ENCODE measurements around the gene NKAIN4. TPM values are rescaled to one million over a fixed set of nuclear protein-coding genes. Genes with fewer than 3 reads are reported as not detected.

Gene NKAIN4
- total and polyA plus RNA-seq, 2 donors (not counting 1 experiment from before 2014, with no cell fraction given): not detected

DNA sequence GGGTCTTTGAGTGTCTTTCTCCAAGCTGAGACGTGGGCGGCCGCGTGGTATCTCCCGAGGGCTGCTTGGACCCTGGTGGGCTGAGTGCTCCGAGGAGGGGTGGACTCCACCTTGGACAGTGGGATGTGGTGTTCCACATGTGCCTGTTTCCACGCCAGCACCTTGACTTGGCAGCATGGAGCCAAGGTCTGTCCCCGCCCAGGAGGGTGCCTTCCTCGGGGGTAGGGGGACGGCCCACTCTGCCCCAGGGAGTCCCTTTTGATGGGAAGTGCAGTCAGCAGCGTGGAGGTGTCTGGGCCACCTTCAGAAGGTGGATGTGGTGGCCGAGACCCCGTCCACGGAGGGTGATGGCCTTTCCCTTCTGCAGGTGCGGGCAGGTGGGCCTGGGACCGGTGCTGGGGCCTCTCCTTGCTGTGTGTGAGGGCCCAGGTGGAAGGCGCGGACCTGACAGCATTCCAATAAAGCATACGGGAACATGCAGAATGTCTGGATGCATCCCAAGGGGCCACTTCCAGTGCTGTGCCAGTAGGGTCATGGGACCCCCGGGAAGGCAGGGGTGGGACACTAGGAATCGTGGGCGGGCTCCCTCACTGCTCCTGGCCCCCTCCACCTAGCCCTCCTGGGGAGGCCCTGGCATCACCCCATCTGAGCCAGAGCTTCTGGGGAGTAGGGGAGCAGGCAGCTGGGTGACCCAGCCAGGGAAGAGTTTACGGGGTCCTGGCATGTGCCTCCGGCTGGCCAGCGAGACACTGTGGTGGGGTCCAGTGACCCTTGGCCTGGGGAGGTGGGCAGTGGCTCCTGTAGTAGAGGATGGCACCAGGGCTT is 35.3 kb upstream of the NKAIN4 start:
- DNase-seq (no peak), ATAC-seq (ENCODE audit: low read depth) (no peak)
- H3K36me3 ChIP-seq (replicated peaks in 1 of 2; ENCODE audit: control extremely low read depth in 1 of 2, control insufficient read depth in 1 of 2, extremely low read depth in 1 of 2, insufficient read depth in 2 of 2, low read length in 1 of 2): peaks cover 0 to 8% of the 10 kb centered on the region in 2 experiments
- no peak for TF ChIP-seq EZH2 (IDR thresholded peaks at IDR 0.05; ENCODE audit: borderline replicate concordance, insufficient read depth, low read depth, low read length, poor library complexity, severe bottlenecking)
- TF ChIP-seq, protein P1, sequence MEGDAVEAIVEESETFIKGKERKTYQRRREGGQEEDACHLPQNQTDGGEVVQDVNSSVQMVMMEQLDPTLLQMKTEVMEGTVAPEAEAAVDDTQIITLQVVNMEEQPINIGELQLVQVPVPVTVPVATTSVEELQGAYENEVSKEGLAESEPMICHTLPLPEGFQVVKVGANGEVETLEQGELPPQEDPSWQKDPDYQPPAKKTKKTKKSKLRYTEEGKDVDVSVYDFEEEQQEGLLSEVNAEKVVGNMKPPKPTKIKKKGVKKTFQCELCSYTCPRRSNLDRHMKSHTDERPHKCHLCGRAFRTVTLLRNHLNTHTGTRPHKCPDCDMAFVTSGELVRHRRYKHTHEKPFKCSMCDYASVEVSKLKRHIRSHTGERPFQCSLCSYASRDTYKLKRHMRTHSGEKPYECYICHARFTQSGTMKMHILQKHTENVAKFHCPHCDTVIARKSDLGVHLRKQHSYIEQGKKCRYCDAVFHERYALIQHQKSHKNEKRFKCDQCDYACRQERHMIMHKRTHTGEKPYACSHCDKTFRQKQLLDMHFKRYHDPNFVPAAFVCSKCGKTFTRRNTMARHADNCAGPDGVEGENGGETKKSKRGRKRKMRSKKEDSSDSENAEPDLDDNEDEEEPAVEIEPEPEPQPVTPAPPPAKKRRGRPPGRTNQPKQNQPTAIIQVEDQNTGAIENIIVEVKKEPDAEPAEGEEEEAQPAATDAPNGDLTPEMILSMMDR (IDR thresholded peaks at IDR 0.05): no peak
- H3K79me2 ChIP-seq (ENCODE audit: control insufficient read depth, insufficient read depth, low read length): no peaks in the 10 kb centered on the region
- H3K27me3 ChIP-seq (replicated peaks in 1 of 4; ENCODE audit: control extremely low read depth in 1 of 4, control insufficient read depth in 3 of 4, insufficient read depth in 4 of 4, low read length in 3 of 4): peaks cover 0 to 4% (median 0%) of the 10 kb centered on the region in 4 experiments
- H3K9ac ChIP-seq (ENCODE audit: low read length): no peak overlapping the region
- no peak overlapping the region for H3K4me3 ChIP-seq (ENCODE audit: control extremely low read depth in 1 of 5, extremely low read depth in 1 of 5, insufficient read depth in 1 of 5, low read depth in 2 of 5, low read length in 4 of 5)
- H3K9me3 Mint-ChIP-seq (ENCODE audit: insufficient read depth): no peaks in the 10 kb centered on the region
- no peaks in the 10 kb centered on the region for H4K20me1 ChIP-seq (ENCODE audit: control insufficient read depth, insufficient read depth, low read length, poor library complexity, severe bottlenecking)
- H2AFZ ChIP-seq (ENCODE audit: insufficient read depth, low read depth, low read length, poor library complexity, severe bottlenecking): no peak overlapping the region
- no peaks in the 10 kb centered on the region for H3K9me3 ChIP-seq (ENCODE audit: control extremely low read depth in 1 of 3, control insufficient read depth in 2 of 3, insufficient read depth in 1 of 3, low read length in 2 of 3)
- peaks cover 1% of the 10 kb centered on the region for H3K4me1 Mint-ChIP-seq
- no peak overlapping the region for H3K4me2 ChIP-seq (replicated peaks; ENCODE audit: low read depth, low read length, poor library complexity, severe bottlenecking)
- 96% methylated on average over 19 of the region's 25 CpGs for WGBS (ENCODE audit: insufficient coverage)
- H3K27me3 Mint-ChIP-seq: no peaks in the 10 kb centered on the region
- no peak overlapping the region for H3K4me3 Mint-ChIP-seq
- no peak overlapping the region for H3K27ac Mint-ChIP-seq
- ChIA-PET POLR2A (no interaction called here), CTCF (interaction anchor here (1.0 kb wide), 1 partner anchor 66 kb away, joined by 4 read pairs; no protein-coding TSS in a partner anchor)
- intact Hi-C loops (cut with micrococcal nuclease): no loop called here
- H3K27ac ChIP-seq (ENCODE audit: low read length in 2 of 2): no peak overlapping the region
- no peaks in the 10 kb centered on the region for H3K4me1 ChIP-seq (ENCODE audit: control insufficient read depth in 2 of 2, insufficient read depth in 2 of 2, low read length in 2 of 2)

DNA sequence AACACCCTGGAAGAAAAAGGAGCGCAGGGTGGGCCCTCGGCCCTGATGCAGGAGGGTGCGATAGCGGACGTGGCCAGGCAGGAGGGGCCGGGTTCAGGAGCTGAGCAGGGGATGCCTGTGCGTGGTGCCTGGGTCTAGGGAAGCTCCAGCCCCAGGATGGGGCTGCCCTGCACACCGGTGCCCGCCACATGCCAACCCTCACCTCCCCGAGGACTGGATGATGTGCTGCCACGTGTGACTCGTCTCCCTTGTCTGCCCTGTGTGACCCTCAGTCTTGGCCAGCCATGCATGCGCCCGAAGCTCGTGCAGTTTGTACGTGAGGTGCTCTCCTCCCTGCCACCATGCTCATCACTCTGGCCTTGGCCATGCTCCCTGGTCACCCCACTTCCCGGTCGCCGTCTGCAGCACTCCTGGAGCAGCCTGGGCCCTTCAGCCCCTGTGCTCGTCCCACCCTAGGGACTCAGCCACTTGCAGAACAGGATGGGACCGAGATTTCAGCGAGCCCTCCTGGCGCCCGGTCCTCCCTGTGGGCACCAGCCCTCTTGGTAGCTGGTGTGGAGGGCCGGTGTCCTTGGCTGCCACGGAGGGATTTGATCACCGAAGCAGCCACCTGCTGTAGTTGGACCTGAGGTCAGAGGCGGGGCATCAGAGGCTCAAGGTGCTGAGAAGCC is 34.5 kb upstream of the NKAIN4 start:
- Histone ChIP-seq H3K36me3 (replicated peaks in 1 of 2; ENCODE audit: control extremely low read depth in 1 of 2, control insufficient read depth in 1 of 2, extremely low read depth in 1 of 2, insufficient read depth in 2 of 2, low read length in 1 of 2) (peaks cover 0 to 8% of the 10 kb centered on the region in 2 experiments), H3K4me3 (ENCODE audit: control extremely low read depth in 1 of 5, extremely low read depth in 1 of 5, insufficient read depth in 1 of 5, low read depth in 2 of 5, low read length in 4 of 5) (no peak overlapping the region), H3K9ac (ENCODE audit: low read length) (no peak overlapping the region), H3K4me1 (ENCODE audit: control insufficient read depth in 2 of 2, insufficient read depth in 2 of 2, low read length in 2 of 2) (no peaks in the 10 kb centered on the region), H3K27me3 (replicated peaks in 1 of 4; ENCODE audit: control extremely low read depth in 1 of 4, control insufficient read depth in 3 of 4, insufficient read depth in 4 of 4, low read length in 3 of 4) (no peaks in the 10 kb centered on the region), H3K79me2 (ENCODE audit: control insufficient read depth, insufficient read depth, low read length) (no peaks in the 10 kb centered on the region), H4K20me1 (ENCODE audit: control insufficient read depth, insufficient read depth, low read length, poor library complexity, severe bottlenecking) (no peaks in the 10 kb centered on the region), H2AFZ (ENCODE audit: insufficient read depth, low read depth, low read length, poor library complexity, severe bottlenecking) (no peak overlapping the region), H3K9me3 (ENCODE audit: control extremely low read depth in 1 of 3, control insufficient read depth in 2 of 3, insufficient read depth in 1 of 3, low read length in 2 of 3) (no peaks in the 10 kb centered on the region), H3K27ac (ENCODE audit: low read length in 2 of 2) (no peak overlapping the region), H3K4me2 (replicated peaks; ENCODE audit: low read depth, low read length, poor library complexity, severe bottlenecking) (no peak overlapping the region)
- ATAC-seq (ENCODE audit: low read depth) (no peak), DNase-seq (no peak)
- ChIA-PET POLR2A (no interaction called here), CTCF (interaction anchor here (1.0 kb wide), 1 partner anchor 65 kb away, joined by 4 read pairs; no protein-coding TSS in a partner anchor)
- H3K27ac Mint-ChIP-seq: no peak overlapping the region
- no peak for TF ChIP-seq EZH2 (IDR thresholded peaks at IDR 0.05; ENCODE audit: borderline replicate concordance, insufficient read depth, low read depth, low read length, poor library complexity, severe bottlenecking)
- TF ChIP-seq, protein P1 (IDR thresholded peaks at IDR 0.05): no peak
- WGBS (ENCODE audit: insufficient coverage): 94% methylated on average over 28 of the region's 28 CpGs
- H3K4me3 Mint-ChIP-seq: no peak overlapping the region
- no peaks in the 10 kb centered on the region for H3K9me3 Mint-ChIP-seq (ENCODE audit: insufficient read depth)
- intact Hi-C loops (cut with micrococcal nuclease): no loop called here
- H3K4me1 Mint-ChIP-seq: peaks cover 1% of the 10 kb centered on the region
- no peaks in the 10 kb centered on the region for H3K27me3 Mint-ChIP-seq
